ENCODE data around the gene RMND1.

The RMND1 gene
- total RNA-seq: 12.1 to 22.7 (median 17.4) reads per million in 9 experiments

- peaks cover 21 to 48% of the 10 kb centered on the region in 2 donors for H3K4me1 Mint-ChIP-seq (ENCODE audit: low read depth in 2 of 2)
- ATAC-seq (replicated peaks): peak; percentile 93
These were observed at the start of gene RMND1 for GRCh38 chr6:151451950-151452749. TSS of gene RMND1 (minus strand) at chr6:151452126. CDS start at chr6:151445811, 6,315 bp downstream.

GRCh38 chr6:151499551-151499950 lies 47.6 kb upstream of the RMND1 start:
- no peaks in the 10 kb centered on the region for H3K36me3 Mint-ChIP-seq (ENCODE audit: insufficient read depth)
- peaks cover 0 to 2% of the 10 kb centered on the region in 2 donors for H3K4me1 Mint-ChIP-seq (ENCODE audit: low read depth in 2 of 2)
- H3K9me3 Mint-ChIP-seq: no peaks in the 10 kb centered on the region
- ATAC-seq (replicated peaks) (no peak), DNase-seq (no peak)
- no peak overlapping the region for H3K4me3 Mint-ChIP-seq
- peaks cover 39 to 55% of the 10 kb centered on the region in 2 donors for H3K27me3 Mint-ChIP-seq
- H3K27ac Mint-ChIP-seq: no peak overlapping the region

More at GRCh38 chr6:151451950-151452749, at the start of gene RMND1:
- no peaks in the 10 kb centered on the region for H3K27me3 Mint-ChIP-seq
- H3K4me3 Mint-ChIP-seq: peak within 1 kb of the TSS; percentile 84 to 95
- H3K27ac Mint-ChIP-seq: peak within 1 kb of the TSS; percentile 93 to 96
- peaks cover 18% of the 10 kb centered on the region for H3K36me3 Mint-ChIP-seq (ENCODE audit: insufficient read depth)
- no peaks in the 10 kb centered on the region for H3K9me3 Mint-ChIP-seq
- peak; percentile 97 to 98 (median 97) for DNase-seq

- Mint-ChIP-seq H3K4me1 (ENCODE audit: low read depth in 2 of 2) (peaks cover 0 to 6% of the 10 kb centered on the region in 2 donors), H3K27ac (no peak overlapping the region), H3K4me3 (no peak overlapping the region), H3K9me3 (no peaks in the 10 kb centered on the region), H3K36me3 (ENCODE audit: insufficient read depth) (no peaks in the 10 kb centered on the region), H3K27me3 (peaks cover 47 to 55% of the 10 kb centered on the region in 2 donors)
- DNase-seq (no peak), ATAC-seq (replicated peaks) (no peak)
These were observed 46.4 kb upstream of the RMND1 start for GRCh38 chr6:151498327-151498726.

GRCh38 chr6:151497905-151498304 lies 46.0 kb upstream of the RMND1 start:
- no peak for ATAC-seq (replicated peaks)
- Mint-ChIP-seq H3K9me3 (no peaks in the 10 kb centered on the region), H3K27ac (no peak overlapping the region), H3K4me1 (ENCODE audit: low read depth in 2 of 2) (peaks cover 0 to 6% of the 10 kb centered on the region in 2 donors), H3K4me3 (no peak overlapping the region), H3K36me3 (ENCODE audit: insufficient read depth) (no peaks in the 10 kb centered on the region), H3K27me3 (peaks cover 51 to 55% of the 10 kb centered on the region in 2 donors)
- no peak for DNase-seq

- Mint-ChIP-seq H3K4me1 (ENCODE audit: low read depth in 2 of 2) (peaks cover 0 to 6% of the 10 kb centered on the region in 2 donors), H3K27ac (no peak overlapping the region), H3K4me3 (peak overlapping the region in 1 of 2 donors; percentile 54), H3K27me3 (peaks cover 49 to 72% of the 10 kb centered on the region in 2 donors), H3K36me3 (ENCODE audit: insufficient read depth) (no peaks in the 10 kb centered on the region), H3K9me3 (no peaks in the 10 kb centered on the region)
- no peak for DNase-seq
- no peak for ATAC-seq (replicated peaks)
These were observed 43.5 kb upstream of the RMND1 start for GRCh38 chr6:151495380-151495779.

- Mint-ChIP-seq H3K4me3 (peak overlapping the region; percentile 27 to 70), H3K36me3 (ENCODE audit: insufficient read depth) (no peaks in the 10 kb centered on the region), H3K27ac (no peak overlapping the region), H3K27me3 (peaks cover 44 to 67% of the 10 kb centered on the region in 2 donors), H3K9me3 (no peaks in the 10 kb centered on the region), H3K4me1 (ENCODE audit: low read depth in 2 of 2) (peaks cover 0 to 6% of the 10 kb centered on the region in 2 donors)
- ATAC-seq (replicated peaks): no peak
- DNase-seq: no peak
These were observed 43.0 kb upstream of the RMND1 start for GRCh38 chr6:151494936-151495320.

- ATAC-seq (replicated peaks) (peak; percentile 37), DNase-seq (no peak)
- peaks cover 40 to 62% of the 10 kb centered on the region in 2 donors for H3K27me3 Mint-ChIP-seq
These were observed 42.5 kb upstream of the RMND1 start for GRCh38 chr6:151494235-151494935.

GRCh38 chr6:151493804-151494234 lies 41.9 kb upstream of the RMND1 start, which contains the start of gene CCDC170:
TSS of gene CCDC170 (plus strand) at chr6:151494017. CDS start at chr6:151494129, 112 bp downstream.
- Mint-ChIP-seq H3K4me3 (peak within 1 kb of the TSS; percentile 27 to 70), H3K27ac (no peak within 1 kb of the TSS), H3K36me3 (ENCODE audit: insufficient read depth) (no peaks in the 10 kb centered on the region), H3K9me3 (no peaks in the 10 kb centered on the region), H3K27me3 (peaks cover 40 to 62% of the 10 kb centered on the region in 2 donors), H3K4me1 (ENCODE audit: low read depth in 2 of 2) (peaks cover 0 to 6% of the 10 kb centered on the region in 2 donors)
- DNase-seq (no peak), ATAC-seq (replicated peaks) (peak; percentile 41)

More at GRCh38 chr6:151494235-151494935, 42.5 kb upstream of the RMND1 start:
- peaks cover 0 to 6% of the 10 kb centered on the region in 2 donors for H3K4me1 Mint-ChIP-seq (ENCODE audit: low read depth in 2 of 2)
- peak overlapping the region; percentile 27 to 70 for H3K4me3 Mint-ChIP-seq
- H3K36me3 Mint-ChIP-seq (ENCODE audit: insufficient read depth): no peaks in the 10 kb centered on the region
- H3K27ac Mint-ChIP-seq: no peak overlapping the region
- H3K9me3 Mint-ChIP-seq: no peaks in the 10 kb centered on the region

GRCh38 chr6:151493161-151493803 lies 41.4 kb upstream of the RMND1 start:
- ATAC-seq (replicated peaks): no peak
- Mint-ChIP-seq H3K36me3 (ENCODE audit: insufficient read depth) (no peaks in the 10 kb centered on the region), H3K27ac (no peak overlapping the region), H3K4me1 (ENCODE audit: low read depth in 2 of 2) (peaks cover 0 to 6% of the 10 kb centered on the region in 2 donors), H3K9me3 (no peaks in the 10 kb centered on the region), H3K4me3 (no peak overlapping the region), H3K27me3 (peaks cover 35 to 62% of the 10 kb centered on the region in 2 donors)
- no peak for DNase-seq

GRCh38 chr6:151490996-151491395 lies 39.1 kb upstream of the RMND1 start:
- no peak overlapping the region for H3K4me3 Mint-ChIP-seq
- peaks cover 25 to 49% of the 10 kb centered on the region in 2 donors for H3K27me3 Mint-ChIP-seq
- no peaks in the 10 kb centered on the region for H3K9me3 Mint-ChIP-seq
- peaks cover 0 to 6% of the 10 kb centered on the region in 2 donors for H3K4me1 Mint-ChIP-seq (ENCODE audit: low read depth in 2 of 2)
- DNase-seq (no peak), ATAC-seq (replicated peaks) (no peak)
- no peak overlapping the region for H3K27ac Mint-ChIP-seq
- H3K36me3 Mint-ChIP-seq (ENCODE audit: insufficient read depth): no peaks in the 10 kb centered on the region

- H3K27ac Mint-ChIP-seq: no peak overlapping the region
- no peaks in the 10 kb centered on the region for H3K36me3 Mint-ChIP-seq (ENCODE audit: insufficient read depth)
- ATAC-seq (replicated peaks) (no peak), DNase-seq (no peak)
- no peaks in the 10 kb centered on the region for H3K9me3 Mint-ChIP-seq
- H3K4me3 Mint-ChIP-seq: no peak overlapping the region
- H3K4me1 Mint-ChIP-seq (ENCODE audit: low read depth in 2 of 2): no peaks in the 10 kb centered on the region
- peaks cover 4 to 25% of the 10 kb centered on the region in 2 donors for H3K27me3 Mint-ChIP-seq
These were observed 36.3 kb upstream of the RMND1 start for GRCh38 chr6:151488226-151488625.

GRCh38 chr6:151483994-151484393 lies 32.1 kb upstream of the RMND1 start:
- H3K4me1 Mint-ChIP-seq (ENCODE audit: low read depth in 2 of 2): peaks cover 8 to 10% of the 10 kb centered on the region in 2 donors
- no peak overlapping the region for H3K4me3 Mint-ChIP-seq
- DNase-seq: no peak
- H3K36me3 Mint-ChIP-seq (ENCODE audit: insufficient read depth): no peaks in the 10 kb centered on the region
- ATAC-seq (replicated peaks): no peak
- H3K9me3 Mint-ChIP-seq: no peaks in the 10 kb centered on the region
- H3K27me3 Mint-ChIP-seq: no peaks in the 10 kb centered on the region
- H3K27ac Mint-ChIP-seq: no peak overlapping the region

GRCh38 chr6:151482290-151482689 lies 30.4 kb upstream of the RMND1 start:
- Mint-ChIP-seq H3K4me1 (ENCODE audit: low read depth in 2 of 2) (peaks cover 8 to 10% of the 10 kb centered on the region in 2 donors), H3K9me3 (no peaks in the 10 kb centered on the region), H3K36me3 (ENCODE audit: insufficient read depth) (no peaks in the 10 kb centered on the region), H3K27ac (peak overlapping the region; percentile 59 to 85), H3K27me3 (no peaks in the 10 kb centered on the region), H3K4me3 (peak overlapping the region; percentile 55 to 59)
- DNase-seq: no peak
- ATAC-seq (replicated peaks): peak; percentile 57

Measured in effector memory CD8-positive, alpha-beta T cell (primary cell).